HepG2 (cell line): Measurements from ENCODE around the gene NSD2. TPM values are rescaled to one million over a fixed set of nuclear protein-coding genes. Genes with fewer than 3 reads are reported as not detected.

Source experiments
- ZC3H4 ChIP-seq: sonication (generic); formaldehyde crosslinking; IDR thresholded peaks from 2 replicates; pipeline ENCODE4 v1.4.0; 2020; ENCODE audit warnings: missing genetic modification reagents, borderline replicate concordance
- ZFP41 ChIP-seq: sonication (generic); formaldehyde crosslinking; IDR thresholded peaks from 2 replicates; pipeline ENCODE4 v1.4.0; 2020; ENCODE audit warnings: mild to moderate bottlenecking, missing genetic modification reagents, borderline replicate concordance
- ZNF12 ChIP-seq: sonication (generic); formaldehyde crosslinking; IDR thresholded peaks from 2 replicates; pipeline ENCODE4 v1.5.0; 2020; ENCODE audit warnings: missing genetic modification reagents
- ZNF207 ChIP-seq: fragments of 450-650 bp; IDR thresholded peaks from 2 replicates; pipeline ENCODE4 v1.6.1; 2016; ENCODE audit warnings: antibody characterized with exemption, borderline replicate concordance
- ZNF670 ChIP-seq: sonication (generic); formaldehyde crosslinking; IDR thresholded peaks from 2 replicates; pipeline ENCODE4 v1.8.0; 2022; ENCODE audit warnings: mild to moderate bottlenecking, missing genetic modification reagents, borderline replicate concordance
- polyA plus RNA-seq, 8 experiments: library from polyadenylated mRNA; depleted of rRNA in 3 of 8; stranded (reverse) in 7 of 8; unstranded in 1 of 8; fragments of >200 nt; fragmentation: Illumina TruSeq in 4 of 8; extraction: Trizol in 4 of 8; gene quantifications; 2 replicates each; pipeline versions ENCODE4 v1.2.1 to v1.2.3, GENCODE V29; 2011 to 2016; ENCODE audit warnings: low read depth in 4 of 8, missing spikeins in 1 of 8, mixed read lengths in 1 of 8; ENCODE audit not compliant: insufficient read depth in 1 of 8
- total RNA-seq, 5 experiments: library from RNA; depleted of rRNA; stranded (reverse); fragments of >200 nt; fragmentation: Illumina TruSeq; extraction: Trizol; gene quantifications; 2 replicates each; pipeline ENCODE4 v1.2.3, GENCODE V29; 2016; ENCODE audit warnings: low read depth in 1 of 5
- TF ChIP-seq, protein P1 (sequence below), 2 experiments: fragments of 450-650 bp in 1 of 2; sonication (generic) in 1 of 2; formaldehyde crosslinking in 1 of 2; IDR thresholded peaks; 2 replicates each; pipeline versions ENCODE4 v1.6.1 to v1.8.0; 2016 to 2022; ENCODE audit warnings: antibody characterized with exemption in 1 of 2, mild to moderate bottlenecking in 1 of 2, missing genetic modification reagents in 1 of 2
- TF ChIP-seq, protein P2 (sequence below), 2 experiments: sonication (generic) in 1 of 2; formaldehyde crosslinking in 1 of 2; IDR thresholded peaks; 2 replicates each; pipeline versions ENCODE4 v1.4.0 to v1.6.1; 2016 to 2020; ENCODE audit warnings: borderline replicate concordance in 1 of 2, low read depth in 1 of 2, mild to moderate bottlenecking in 1 of 2, missing genetic modification reagents in 1 of 2
- TF ChIP-seq, protein P3 (sequence below): sonication (generic); formaldehyde crosslinking; IDR thresholded peaks from 2 replicates; pipeline ENCODE4 v1.5.0; 2020; ENCODE audit warnings: mild to moderate bottlenecking, missing genetic modification reagents, borderline replicate concordance

Gene NSD2
- total and polyA plus RNA-seq, 2 of the 13 experiments (the other 11 are each of a cell fraction or from before 2014, with no cell fraction given), result 22.0 to 65.9 TPM

DNA sequence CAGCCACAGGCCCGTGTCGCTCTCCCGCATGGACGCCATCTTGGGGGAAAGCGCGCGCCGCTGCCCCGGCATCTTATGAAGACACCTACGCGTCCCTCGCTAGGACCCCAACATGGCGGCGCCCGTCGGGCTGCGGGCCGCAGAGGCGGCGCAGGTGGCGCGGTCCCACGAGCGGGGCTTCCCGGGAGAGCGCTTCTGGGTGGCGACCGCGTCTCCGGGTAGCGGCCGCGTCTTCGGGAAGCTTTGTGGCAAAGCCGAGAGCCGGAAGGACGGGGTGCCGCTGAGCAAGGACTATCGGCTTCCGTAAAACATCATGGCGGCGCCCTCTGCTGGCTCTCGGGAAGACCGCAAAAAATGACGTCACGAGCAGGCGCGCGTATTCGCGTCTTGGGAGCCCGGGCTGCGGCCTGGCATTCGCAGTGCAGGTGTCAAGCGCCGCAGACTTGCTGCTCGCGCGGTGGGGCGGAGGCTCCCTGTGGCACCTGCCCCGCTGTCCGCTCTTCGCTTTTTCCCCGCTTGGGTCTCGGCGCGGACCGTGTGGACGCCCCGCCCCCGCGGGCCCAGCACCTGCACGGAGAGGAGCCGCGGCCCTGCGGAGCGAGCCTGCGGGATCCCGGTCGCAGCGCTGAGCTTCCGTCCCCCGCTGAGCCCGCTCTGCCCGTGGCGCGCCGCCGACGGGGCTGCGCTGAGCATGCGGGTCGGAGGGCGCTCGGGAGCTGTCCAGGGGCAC lies 137.9 kb downstream of the NSD2 start, which contains the start of gene NELFA (continued):
- TF ChIP-seq, protein P1, sequence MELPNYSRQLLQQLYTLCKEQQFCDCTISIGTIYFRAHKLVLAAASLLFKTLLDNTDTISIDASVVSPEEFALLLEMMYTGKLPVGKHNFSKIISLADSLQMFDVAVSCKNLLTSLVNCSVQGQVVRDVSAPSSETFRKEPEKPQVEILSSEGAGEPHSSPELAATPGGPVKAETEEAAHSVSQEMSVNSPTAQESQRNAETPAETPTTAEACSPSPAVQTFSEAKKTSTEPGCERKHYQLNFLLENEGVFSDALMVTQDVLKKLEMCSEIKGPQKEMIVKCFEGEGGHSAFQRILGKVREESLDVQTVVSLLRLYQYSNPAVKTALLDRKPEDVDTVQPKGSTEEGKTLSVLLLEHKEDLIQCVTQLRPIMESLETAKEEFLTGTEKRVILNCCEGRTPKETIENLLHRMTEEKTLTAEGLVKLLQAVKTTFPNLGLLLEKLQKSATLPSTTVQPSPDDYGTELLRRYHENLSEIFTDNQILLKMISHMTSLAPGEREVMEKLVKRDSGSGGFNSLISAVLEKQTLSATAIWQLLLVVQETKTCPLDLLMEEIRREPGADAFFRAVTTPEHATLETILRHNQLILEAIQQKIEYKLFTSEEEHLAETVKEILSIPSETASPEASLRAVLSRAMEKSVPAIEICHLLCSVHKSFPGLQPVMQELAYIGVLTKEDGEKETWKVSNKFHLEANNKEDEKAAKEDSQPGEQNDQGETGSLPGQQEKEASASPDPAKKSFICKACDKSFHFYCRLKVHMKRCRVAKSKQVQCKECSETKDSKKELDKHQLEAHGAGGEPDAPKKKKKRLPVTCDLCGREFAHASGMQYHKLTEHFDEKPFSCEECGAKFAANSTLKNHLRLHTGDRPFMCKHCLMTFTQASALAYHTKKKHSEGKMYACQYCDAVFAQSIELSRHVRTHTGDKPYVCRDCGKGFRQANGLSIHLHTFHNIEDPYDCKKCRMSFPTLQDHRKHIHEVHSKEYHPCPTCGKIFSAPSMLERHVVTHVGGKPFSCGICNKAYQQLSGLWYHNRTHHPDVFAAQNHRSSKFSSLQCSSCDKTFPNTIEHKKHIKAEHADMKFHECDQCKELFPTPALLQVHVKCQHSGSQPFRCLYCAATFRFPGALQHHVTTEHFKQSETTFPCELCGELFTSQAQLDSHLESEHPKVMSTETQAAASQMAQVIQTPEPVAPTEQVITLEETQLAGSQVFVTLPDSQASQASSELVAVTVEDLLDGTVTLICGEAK (IDR thresholded peaks at IDR 0.05), result no peak
- TF ChIP-seq, protein P1 (CRISPR knock-in tag; IDR thresholded peaks at IDR 0.05), result peak; percentile 71
- TF ChIP-seq ZC3H4 (CRISPR knock-in tag), result 0 out of 2 replicates have a peak, but pooled peaks have one; percentile 19
- no peak for TF ChIP-seq ZNF207
- TF ChIP-seq ZNF670, result peak; percentile 57; the same call in 1 of the 2 replicates
- TF ChIP-seq, protein P2, sequence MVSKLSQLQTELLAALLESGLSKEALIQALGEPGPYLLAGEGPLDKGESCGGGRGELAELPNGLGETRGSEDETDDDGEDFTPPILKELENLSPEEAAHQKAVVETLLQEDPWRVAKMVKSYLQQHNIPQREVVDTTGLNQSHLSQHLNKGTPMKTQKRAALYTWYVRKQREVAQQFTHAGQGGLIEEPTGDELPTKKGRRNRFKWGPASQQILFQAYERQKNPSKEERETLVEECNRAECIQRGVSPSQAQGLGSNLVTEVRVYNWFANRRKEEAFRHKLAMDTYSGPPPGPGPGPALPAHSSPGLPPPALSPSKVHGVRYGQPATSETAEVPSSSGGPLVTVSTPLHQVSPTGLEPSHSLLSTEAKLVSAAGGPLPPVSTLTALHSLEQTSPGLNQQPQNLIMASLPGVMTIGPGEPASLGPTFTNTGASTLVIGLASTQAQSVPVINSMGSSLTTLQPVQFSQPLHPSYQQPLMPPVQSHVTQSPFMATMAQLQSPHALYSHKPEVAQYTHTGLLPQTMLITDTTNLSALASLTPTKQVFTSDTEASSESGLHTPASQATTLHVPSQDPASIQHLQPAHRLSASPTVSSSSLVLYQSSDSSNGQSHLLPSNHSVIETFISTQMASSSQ (IDR thresholded peaks at IDR 0.05; ENCODE audit: low read depth), result no peak
- TF ChIP-seq, protein P2 (CRISPR knock-in tag; IDR thresholded peaks at IDR 0.05; ENCODE audit: borderline replicate concordance), result peak; percentile 56; the same call in 1 of the 2 replicates
- no peak for TF ChIP-seq ZFP41 (CRISPR knock-in tag)
- TF ChIP-seq, protein P3, sequence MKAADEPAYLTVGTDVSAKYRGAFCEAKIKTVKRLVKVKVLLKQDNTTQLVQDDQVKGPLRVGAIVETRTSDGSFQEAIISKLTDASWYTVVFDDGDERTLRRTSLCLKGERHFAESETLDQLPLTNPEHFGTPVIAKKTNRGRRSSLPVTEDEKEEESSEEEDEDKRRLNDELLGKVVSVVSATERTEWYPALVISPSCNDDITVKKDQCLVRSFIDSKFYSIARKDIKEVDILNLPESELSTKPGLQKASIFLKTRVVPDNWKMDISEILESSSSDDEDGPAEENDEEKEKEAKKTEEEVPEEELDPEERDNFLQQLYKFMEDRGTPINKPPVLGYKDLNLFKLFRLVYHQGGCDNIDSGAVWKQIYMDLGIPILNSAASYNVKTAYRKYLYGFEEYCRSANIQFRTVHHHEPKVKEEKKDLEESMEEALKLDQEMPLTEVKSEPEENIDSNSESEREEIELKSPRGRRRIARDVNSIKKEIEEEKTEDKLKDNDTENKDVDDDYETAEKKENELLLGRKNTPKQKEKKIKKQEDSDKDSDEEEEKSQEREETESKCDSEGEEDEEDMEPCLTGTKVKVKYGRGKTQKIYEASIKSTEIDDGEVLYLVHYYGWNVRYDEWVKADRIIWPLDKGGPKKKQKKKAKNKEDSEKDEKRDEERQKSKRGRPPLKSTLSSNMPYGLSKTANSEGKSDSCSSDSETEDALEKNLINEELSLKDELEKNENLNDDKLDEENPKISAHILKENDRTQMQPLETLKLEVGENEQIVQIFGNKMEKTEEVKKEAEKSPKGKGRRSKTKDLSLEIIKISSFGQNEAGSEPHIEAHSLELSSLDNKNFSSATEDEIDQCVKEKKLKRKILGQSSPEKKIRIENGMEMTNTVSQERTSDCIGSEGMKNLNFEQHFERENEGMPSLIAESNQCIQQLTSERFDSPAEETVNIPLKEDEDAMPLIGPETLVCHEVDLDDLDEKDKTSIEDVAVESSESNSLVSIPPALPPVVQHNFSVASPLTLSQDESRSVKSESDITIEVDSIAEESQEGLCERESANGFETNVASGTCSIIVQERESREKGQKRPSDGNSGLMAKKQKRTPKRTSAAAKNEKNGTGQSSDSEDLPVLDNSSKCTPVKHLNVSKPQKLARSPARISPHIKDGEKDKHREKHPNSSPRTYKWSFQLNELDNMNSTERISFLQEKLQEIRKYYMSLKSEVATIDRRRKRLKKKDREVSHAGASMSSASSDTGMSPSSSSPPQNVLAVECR (CRISPR knock-in tag), result peak; percentile 95
- TF ChIP-seq ZNF12 (CRISPR knock-in tag), result no peak
